GM18867 (cell line): ENCODE measurements around the gene PPP2CA.
"Not testable (repeated sequence)": the region's sequence is repeated elsewhere in the genome, so short reads cannot be mapped to it uniquely, and the experiment has no call there.

Experiments
- ATAC-seq: cut with Tn5 transposase; IDR thresholded peaks from one replicate; pipeline ENCODE4 v1.9.1; 2021; ENCODE audit warnings: mild to moderate bottlenecking, moderate library complexity; ENCODE audit not compliant: unreplicated experiment

The PPP2CA gene

DNA sequence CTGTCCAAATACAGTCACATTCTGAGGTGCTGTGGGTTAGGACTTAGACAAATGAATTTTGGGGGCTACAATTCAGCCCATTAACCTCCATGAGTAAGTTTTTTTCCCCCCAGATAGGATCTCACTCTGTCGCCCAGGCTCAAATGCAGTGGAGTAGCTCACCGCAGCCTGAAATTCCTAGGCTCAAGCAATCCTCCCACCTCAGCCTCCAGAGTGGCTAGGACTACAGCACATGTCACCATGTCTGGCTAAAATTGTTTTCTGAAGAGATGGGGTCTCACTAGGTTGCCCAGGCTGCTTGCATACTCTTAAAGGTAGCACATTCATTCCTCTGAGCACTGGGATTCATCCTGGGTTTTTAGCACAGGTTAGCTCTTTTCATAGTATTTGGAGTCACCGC is 22.2 kb downstream of the PPP2CA start:
- ATAC-seq: no peak

DNA sequence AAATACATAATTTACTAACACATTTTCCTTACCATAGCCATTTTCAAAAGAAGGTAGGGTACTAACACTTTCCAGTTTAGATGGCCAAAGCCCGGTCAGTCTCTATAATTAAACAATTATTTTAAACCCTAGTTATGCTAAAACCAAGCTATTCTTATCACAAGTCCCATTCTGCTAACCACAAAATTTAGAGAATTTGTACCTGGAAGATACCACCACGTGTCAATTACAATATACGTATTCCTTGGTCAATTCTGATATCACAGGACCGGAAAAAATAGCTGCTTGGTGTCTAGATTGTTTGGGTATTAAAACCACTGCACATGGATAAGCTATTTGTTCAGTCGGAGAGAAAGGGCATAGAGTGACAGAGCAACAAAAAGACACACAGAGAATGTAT is 30.2 kb downstream of the PPP2CA start:
- no peak for ATAC-seq

DNA sequence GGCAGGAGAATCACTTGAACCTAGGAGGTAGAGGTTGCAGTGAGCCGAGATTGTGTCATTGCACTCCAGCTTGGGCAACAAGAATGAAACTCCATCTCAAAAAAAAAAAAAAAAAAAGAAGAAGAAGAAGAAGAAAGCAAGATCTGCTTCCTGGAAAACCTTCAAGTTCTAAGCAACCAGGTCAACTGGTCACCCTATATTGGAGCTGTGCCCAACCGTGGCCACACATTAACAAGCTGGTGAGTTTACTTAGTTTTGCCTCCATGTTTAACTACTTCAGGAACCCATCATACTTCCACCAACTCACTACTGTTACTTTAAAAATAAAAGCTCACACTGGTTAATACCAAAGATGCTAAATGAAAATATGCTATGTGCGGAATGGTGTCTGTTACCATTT is 36.8 kb downstream of the PPP2CA start:
- no peak for ATAC-seq

DNA sequence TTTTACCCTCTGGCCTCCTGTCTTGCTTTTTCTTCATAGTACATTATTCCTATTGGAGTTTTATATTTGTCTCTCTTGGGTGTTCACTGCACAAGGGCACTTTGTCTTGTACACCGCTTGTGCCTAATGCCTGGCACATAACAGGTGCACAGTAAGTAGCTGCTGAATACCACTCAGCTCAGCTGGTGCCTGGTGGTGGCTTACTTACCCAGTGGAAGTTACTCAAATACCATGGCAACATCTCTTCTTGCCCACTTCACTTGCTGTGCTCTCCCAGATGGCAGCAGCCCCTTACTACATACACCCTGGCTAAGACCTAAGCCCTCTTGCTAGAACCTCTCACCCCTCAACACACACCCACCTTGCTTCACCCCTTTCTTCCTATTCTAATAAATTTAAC is 37.8 kb downstream of the PPP2CA start:
- ATAC-seq: no peak

DNA sequence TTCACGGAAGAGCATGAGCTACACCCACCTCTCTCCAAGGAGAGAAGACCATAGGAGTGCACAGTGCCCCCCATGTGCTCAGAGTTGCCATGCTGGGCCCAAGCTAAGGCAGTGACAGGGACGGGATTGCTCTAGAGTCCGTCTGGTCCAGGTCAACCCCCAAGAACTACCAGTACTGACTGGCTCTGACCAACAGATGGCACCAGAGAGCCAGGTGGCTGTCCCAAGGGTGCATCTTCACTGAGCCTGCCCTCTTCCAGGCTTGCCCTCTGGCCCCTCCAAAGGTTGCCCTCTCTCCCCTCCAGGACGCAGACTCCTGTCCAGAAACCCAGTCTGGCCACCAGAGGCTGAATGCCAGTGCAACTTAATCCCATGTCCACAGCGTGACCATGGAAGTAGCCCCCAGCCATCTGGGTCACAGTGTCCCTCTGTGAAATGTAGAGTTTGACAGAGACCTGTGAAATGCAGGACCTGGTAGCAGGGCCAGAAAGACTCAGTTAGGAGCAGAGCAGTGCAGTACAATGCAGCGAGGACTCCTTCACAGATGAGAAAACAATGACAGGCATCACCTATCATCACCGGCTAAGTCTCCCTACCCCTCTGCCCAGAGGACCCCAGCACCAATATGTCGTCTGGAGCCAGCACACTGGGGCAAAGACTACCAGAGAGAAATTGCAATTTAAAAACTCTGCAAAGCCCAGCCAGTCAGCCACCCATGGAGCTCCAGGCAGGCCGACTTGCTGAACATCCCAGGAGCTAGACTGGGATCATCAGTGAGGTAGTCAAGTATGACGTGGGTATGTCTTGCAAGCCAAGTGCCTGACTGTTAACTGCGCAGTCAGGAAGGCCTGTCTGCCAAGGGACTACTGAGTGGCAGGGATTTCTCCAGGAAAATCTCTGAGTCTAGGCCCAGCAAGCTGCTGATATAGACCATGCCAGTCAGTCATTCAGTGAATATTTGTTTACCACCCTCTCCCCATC is 41.4 kb downstream of the PPP2CA start:
- peak; percentile 83 for ATAC-seq

DNA sequence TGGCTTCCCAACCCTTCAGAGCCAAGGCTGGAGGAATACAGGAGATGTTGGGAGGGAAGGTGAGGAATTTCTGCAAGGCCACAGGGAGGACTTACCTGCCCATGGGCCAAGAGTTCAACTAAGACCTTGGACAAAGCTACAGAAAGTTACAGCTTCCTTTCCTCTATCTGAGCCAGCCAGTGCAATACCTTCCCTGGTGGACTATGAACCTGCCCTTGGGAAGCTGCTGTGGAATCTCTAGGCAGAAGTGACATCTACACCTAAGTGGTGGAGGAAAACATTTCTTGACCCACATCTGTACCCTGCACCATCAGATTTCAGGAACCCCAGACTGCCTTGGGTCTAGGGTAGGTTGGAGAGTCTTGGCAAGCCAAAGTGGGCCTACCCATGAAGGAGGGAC is 42.4 kb downstream of the PPP2CA start:
- ATAC-seq: no peak

DNA sequence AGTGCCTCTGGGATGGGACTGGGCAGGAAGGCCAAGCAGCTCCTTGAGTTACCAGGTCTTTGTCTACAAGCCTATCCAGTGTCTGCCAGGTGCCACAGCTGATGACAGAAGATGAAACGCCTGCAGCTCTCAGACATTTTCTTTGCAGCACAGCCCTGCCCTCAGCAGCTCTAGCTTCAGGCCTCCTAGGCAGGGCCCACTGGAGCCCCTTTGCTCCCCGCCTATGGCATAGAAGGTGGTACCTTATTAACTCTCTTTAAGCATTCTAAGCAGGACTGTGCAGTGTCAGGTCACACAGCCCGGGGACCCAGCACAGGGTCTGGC is 47.8 kb downstream of the PPP2CA start:
- ATAC-seq: no peak

DNA sequence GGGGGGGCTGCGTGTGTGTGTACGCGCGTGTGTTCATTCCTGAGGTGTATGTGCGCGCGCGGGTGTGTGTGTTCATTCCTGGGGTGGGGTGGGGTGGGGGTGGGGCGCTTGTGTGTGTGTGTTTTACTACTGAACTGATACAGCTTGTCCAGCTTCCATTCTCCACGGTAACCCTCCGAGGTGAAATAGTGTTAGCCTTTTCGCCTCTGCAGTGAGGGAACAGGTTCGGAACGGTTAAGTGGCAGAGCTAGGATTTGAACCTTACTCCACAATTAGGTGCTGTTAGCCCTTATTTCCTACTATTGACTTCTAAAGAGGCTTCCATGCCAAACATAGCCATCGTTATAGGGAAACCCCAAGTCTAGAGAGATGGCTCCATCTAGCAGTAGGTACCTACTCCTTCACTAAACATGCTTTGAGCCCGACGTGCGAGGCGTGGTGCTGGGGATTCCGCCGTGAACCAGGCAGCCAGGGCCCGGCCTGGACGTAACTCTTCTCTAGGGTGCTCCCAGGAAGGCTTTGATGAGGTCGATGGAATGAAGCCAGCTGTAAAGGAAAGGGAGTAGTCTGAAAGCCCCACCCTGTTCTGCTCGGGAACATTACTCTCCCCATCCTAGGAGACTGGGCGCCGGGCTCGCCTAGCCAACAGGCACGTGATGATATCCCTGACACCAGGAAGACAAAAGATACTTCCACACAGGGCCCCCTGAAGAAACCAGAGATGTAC is 48.3 kb downstream of the PPP2CA start:
- ATAC-seq: no peak

DNA sequence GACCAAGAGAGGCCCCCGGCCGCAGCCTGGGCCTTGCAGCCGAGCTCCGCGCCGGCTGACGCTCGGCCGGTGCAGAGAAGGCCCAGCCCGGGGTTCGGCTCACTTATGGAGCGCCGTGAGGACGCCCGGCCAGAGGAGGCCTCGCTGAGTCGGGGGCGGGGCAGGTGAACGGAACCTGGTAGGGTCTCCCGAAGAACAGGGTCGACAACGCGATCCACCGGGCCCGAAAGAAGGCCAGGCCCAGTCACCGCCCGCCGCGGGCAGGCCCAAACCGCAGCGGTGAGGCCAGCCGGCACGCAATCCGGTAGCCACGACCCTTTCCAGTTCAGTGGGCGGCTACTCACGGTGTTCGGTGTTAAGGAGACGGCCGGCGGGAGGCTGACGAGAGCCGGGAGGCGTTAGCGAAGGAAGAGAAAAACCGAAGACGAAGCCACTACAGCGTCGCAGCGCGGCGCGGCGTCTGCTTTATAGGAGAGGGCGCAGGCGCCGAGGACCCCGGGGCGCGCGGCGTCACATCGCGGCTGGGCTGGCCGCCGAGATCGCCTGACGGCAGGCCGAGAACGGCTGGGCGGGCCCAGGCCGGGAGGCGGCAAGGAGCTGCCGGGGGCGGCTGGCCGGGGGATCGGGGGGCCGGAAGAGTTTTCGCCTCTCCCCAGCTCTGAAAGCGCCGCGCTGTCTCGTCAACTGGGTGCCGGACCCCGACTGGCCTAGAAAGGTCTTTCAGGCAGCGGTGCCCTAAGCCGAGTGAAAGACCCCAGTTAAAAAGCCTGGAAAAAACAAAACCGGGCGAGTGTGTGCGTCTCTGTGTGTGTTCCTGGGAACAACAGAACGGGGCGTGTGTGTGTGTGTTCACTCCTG is 49.1 kb downstream of the PPP2CA start, which contains the start of gene SKP1:
SKP1 (minus strand) TSS at position 440 of the 858 bp plus-strand sequence. CDS start 2,928 bp downstream, outside the sequence.
- ATAC-seq: peak; percentile 77

DNA sequence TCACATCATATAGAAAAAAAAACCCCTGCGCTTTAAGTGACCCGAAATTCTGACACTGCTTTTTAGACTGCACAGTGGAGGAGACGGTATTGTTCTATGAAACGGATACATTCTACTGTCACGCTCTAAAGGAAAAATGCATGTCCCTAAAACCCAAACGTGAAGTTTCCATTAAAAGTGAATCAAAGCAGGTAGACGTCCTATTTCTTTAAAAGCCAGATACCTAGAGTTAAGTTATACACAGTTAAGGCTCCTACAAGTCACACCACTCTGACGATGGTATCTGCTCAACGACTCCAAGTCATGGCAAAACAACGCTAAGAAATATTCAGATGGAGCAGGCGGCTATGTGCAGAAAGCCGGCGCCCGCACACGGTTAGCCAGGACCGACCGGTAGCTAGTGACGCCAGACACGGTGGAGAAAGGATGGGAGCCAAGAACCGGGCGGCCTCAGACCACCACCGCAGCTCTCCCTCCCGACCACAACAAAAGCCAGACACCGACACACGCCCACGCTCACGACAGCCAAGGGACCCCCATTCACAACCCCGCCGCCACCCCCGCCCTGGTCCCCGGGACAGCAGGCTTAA is 49.9 kb downstream of the PPP2CA start:
- peak; percentile 26 for ATAC-seq

DNA sequence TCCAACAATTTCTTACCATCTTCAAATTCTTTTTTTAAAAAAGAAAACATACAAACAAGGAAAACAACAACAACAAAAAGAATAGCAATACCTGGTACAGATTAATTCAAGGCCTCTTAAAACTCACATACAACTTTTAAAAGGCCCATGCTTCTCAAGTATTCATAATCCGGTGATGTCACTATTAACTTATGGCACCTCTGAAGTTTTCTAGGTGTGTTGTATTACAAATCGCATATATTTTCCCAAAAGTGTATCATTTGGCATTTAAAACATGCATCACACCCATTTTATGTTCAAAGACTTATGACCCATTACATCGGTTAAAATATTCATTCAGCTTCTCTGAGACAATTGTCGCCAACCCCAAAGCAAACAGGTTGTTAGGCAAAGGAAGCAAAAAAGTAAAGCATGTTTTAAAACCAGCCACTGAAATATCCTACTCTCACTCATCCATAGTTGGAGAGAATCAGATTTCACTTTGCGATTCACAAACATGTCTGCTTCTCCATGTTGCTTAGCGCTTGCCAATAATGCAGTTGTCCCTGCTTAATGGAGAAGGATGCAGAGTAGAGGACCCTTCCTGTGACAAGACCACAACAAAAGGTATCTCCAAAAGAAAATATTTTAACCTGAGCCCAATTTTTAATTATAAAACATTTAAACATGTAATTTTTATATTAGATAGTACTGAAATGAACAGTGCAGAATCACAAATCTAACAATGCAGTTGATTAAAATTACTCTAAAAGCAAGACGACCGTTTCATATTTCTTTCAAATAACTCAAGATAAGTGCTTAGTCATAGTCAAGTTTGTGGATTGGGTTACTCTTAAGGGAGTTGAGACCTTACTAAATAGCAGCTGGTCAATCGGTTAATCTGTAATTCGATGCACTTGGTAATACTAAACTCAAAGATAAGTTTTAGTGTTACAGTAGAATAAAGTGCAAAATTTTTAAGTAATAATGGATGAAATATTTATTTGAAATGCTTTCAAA is 50.7 kb downstream of the PPP2CA start:
- no peak for ATAC-seq

DNA sequence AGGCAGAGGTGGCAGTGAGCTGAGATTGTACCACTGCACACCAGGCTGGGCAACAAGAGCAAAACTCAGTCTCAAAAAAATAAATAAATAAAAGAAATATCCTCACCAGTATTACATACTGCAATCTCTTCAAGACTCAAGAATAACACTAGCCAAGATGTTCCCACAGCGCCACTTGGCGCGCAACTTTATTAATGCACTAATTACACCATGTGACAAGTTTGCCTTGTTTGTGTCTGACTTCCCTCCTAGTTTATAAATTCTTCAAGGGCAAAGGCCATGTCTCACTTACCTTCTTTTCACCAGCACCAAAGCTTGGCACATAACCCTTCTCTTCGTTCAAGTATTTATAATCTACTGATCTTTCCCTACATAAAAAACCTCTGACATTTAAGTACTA is 53.9 kb downstream of the PPP2CA start:
- ATAC-seq: no peak

DNA sequence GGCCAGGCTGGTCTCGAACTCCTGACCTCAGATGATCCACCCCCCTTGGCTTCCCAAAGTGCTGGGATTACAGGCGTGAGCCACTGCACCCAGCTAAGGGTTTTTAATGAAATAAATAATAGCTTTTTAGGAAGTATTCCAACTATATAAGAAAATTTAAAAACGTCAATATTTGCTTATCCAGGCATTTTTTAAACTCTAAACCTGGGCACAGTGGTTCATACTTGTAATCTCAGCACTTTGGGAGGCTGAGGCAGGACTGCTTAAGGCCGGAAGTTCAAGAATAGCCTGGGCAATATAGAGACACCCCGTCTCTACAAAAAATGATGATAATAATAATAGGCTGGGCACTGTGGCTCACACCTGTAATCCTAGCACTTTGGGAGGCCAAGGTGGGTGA is 63.3 kb downstream of the PPP2CA start:
- no peak for ATAC-seq

DNA sequence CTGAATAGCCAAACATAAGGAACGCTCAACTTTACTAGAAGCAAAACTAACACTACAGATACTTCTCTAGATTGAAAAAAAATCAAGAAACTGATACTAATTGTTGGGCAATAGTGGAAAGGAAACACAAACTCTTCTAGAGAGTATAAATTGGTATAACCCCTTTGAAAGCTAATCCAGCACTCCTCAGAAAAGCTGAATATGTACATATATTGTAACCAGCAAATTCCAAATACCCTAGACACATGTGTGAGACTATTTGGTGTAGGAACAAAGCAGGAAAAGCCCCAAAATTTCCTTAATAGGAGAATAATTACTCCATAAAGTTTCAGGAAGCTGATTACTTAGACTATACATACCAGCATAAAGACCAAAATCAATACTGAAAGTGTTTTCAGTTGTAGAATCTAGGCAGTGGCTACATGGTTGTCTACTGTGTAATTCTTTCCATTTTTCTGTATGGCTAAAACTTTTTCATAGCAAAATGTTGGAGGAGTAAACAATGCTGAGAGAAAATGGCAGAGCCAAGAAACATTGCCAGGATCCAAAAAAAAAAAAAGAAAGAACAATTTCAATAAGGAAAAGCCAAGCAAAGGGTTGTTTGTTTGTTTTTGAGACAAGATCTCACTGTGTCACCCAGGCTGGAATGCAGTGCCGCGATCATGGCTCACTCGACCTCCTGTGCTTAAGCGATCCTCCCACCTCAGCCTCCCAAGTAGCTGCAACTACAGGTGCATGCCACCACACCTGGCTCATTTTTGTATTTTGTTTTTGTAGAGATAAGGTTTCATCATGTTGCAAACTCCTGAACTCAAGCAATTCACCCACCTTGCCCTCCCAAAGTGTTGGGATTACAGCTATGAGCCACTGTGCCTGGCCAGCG is 64.1 kb downstream of the PPP2CA start:
- ATAC-seq: no peak

DNA sequence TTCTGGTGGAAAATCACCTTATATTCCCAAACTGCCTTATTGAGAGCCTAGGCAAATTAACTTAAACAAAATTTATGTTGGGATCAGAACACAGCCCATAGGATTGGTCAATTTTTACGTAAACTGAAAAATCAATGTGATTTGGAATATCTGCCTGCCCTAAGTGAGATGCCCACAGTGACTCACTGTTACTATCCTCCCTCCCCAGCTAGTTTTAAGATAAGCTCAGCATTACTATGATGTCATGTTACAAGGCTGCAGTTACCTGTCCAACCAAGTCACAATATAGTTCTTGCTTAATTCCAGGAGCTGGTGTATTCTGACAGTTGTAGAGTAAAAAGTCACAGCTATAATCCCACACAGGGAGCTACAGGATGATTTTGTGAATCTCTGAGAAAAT is 72.2 kb downstream of the PPP2CA start:
- ATAC-seq: no peak

DNA sequence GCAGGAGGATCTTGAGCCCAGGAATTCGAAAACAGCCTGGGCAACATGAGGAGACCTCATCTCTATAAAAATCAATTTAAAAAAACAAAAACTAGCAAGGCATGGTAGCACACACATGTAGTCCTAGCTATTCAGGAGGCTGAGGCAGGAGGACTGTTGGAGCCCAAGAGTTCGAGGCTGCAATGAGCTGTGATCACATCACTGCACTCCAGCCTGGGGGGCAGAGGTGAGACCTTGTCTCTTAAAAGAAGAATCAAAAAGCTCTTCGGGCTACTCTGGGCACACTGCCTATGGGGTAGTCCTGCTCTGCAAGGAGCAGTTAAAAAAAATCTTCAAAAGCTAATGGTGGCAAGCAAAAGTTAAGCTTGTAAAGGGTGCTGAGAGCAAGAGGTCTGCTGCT is 72.6 kb downstream of the PPP2CA start:
- ATAC-seq: no peak

DNA sequence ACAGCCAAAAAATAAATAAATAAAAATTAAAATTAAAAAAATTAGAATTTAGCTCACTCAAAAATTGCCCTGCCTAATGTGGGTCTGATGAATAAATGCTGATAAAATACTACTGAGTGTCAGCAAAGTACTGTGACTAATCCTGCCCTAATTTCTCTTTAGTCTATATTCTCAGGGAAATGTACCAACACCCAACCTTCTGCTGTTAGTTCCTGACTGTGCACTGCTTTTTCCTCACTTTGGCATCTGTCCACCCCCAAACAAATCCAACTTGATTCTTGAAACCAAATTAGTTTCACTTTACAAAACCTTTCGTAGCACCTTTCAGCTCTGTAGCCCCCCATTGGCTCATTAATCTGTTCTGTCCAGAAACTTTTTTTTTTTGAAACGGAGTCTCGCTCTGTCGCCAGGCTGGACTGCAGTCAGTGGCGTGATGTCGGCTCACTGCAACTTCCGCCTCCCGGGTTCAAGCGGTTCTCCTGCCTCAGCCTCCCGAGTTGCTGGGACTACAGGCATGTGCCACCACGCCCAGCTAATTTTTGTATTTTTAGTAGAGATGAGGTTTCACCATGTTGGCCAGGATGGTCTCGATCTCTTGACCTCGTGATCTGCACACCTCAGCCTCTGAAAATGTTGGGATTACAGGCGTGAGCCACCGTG is 73.6 kb downstream of the PPP2CA start:
- not testable (repeated sequence) for ATAC-seq

DNA sequence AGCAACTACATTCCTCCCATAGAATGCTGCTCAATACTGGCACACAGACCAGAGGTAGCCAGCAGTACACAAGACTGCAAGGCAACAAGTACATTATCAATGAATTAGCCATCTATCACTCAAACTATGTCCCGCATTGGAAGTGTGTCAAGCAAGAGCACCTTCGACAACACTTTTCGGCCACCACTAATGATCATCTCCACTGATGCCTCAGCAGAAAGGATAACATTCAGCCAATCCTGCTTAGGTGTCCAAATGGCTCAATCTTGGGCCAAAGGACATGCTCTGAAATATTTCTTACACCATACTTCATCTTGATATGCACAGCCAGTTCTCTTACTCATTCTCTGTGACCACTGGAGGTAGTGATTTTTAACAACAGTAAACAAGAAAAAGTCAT is 74.2 kb downstream of the PPP2CA start:
- no peak for ATAC-seq
